Measurements from ENCODE around the gene LRP2BP. TPM values are rescaled to one million over a fixed set of nuclear protein-coding genes. Genes with fewer than 3 reads are reported as not detected.

The LRP2BP gene
- total RNA-seq, 3 donors from 2014 or later: 0.96 to 2.3 (median 1.6) TPM

DNA sequence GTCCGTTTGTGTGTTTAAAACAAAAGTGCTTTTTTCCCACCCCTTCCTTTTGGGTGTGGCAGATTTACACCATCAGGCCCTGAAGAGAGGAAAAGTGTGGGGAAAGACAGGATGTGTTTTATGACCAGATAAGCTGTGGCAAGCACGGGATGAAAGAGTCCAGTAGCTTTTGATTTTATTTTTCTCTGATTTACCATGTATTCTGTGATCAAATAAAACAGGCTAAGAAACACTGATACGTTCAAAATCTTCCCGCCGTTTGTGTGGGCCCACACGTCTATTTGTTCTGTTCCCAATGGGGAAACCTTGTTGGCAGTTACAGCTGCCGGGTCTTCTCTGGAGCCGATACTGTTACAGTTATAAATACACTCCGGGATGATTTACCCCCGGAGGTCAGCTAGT, 10.8 kb downstream of the LRP2BP start:
- Histone ChIP-seq H3K4me1 (no peaks in the 10 kb centered on the region), H3K9me3 (no peaks in the 10 kb centered on the region), H3K27ac (peak overlapping the region in 1 of 2 donors; percentile 23), H3K27me3 (no peaks in the 10 kb centered on the region), H3K36me3 (no peaks in the 10 kb centered on the region), H3K4me3 (no peak overlapping the region)
- DNase-seq (ENCODE audit: low spot score in 2 of 2): no peak
- no peak for TF ChIP-seq POLR2A (IDR thresholded peaks at IDR 0.05)
- TF ChIP-seq, protein P1, sequence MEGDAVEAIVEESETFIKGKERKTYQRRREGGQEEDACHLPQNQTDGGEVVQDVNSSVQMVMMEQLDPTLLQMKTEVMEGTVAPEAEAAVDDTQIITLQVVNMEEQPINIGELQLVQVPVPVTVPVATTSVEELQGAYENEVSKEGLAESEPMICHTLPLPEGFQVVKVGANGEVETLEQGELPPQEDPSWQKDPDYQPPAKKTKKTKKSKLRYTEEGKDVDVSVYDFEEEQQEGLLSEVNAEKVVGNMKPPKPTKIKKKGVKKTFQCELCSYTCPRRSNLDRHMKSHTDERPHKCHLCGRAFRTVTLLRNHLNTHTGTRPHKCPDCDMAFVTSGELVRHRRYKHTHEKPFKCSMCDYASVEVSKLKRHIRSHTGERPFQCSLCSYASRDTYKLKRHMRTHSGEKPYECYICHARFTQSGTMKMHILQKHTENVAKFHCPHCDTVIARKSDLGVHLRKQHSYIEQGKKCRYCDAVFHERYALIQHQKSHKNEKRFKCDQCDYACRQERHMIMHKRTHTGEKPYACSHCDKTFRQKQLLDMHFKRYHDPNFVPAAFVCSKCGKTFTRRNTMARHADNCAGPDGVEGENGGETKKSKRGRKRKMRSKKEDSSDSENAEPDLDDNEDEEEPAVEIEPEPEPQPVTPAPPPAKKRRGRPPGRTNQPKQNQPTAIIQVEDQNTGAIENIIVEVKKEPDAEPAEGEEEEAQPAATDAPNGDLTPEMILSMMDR (IDR thresholded peaks at IDR 0.05): no peak
- no peak for TF ChIP-seq POLR2AphosphoS5 (IDR thresholded peaks at IDR 0.05)
- intact Hi-C loops (cut with DNase I; ENCODE audit: low total_unique reads): no loop called here

DNA sequence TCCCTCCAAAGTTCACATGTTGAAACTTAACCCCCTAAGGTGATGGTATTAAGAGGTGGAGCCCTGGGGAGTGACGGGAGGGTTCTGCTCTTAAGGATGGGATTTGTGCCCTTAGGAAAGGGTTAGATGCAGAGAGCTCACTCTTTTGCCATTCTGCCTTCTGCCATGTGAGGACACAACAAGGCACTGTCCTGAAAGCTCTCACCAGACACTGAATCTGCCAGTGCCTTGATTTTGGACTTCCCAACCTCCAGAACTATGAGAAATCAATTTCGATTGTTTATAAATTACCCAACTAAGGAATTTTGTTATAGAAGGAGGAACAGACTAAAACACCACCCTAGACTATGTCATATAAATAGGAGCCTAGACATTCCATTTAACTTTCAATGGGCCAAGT, 11.7 kb downstream of the LRP2BP start:
- Histone ChIP-seq H3K4me3 (peak overlapping the region in 1 of 3 donors; percentile 31), H3K27me3 (no peaks in the 10 kb centered on the region), H3K27ac (peak overlapping the region; percentile 71 to 81), H3K36me3 (no peaks in the 10 kb centered on the region), H3K9me3 (no peaks in the 10 kb centered on the region), H3K4me1 (no peaks in the 10 kb centered on the region)
- TF ChIP-seq POLR2AphosphoS5 (IDR thresholded peaks at IDR 0.05): no peak
- TF ChIP-seq, protein P1 (IDR thresholded peaks at IDR 0.05): no peak
- TF ChIP-seq POLR2A (IDR thresholded peaks at IDR 0.05): no peak
- intact Hi-C loops (cut with DNase I; ENCODE audit: low total_unique reads): no loop called here
- DNase-seq (ENCODE audit: low spot score in 2 of 2): no peak

GRCh38 chr4:185383451-185383850, 12.3 kb downstream of the LRP2BP start:
- no peaks in the 10 kb centered on the region for H3K27me3 ChIP-seq
- TF ChIP-seq, protein P1 (IDR thresholded peaks at IDR 0.05): no peak
- TF ChIP-seq POLR2AphosphoS5 (IDR thresholded peaks at IDR 0.05): peak in 2 of 3 donors; percentile 47 to 62
- DNase-seq (ENCODE audit: low spot score in 2 of 2): peak; percentile 64 to 71
- no peaks in the 10 kb centered on the region for H3K9me3 ChIP-seq
- H3K36me3 ChIP-seq: no peaks in the 10 kb centered on the region
- H3K27ac ChIP-seq: peak overlapping the region; percentile 71 to 81
- H3K4me3 ChIP-seq: peak overlapping the region in 1 of 3 donors; percentile 31
- intact Hi-C loops (cut with DNase I; ENCODE audit: low total_unique reads): no loop called here
- H3K4me1 ChIP-seq: no peaks in the 10 kb centered on the region

- intact Hi-C loops (cut with DNase I; ENCODE audit: low total_unique reads): no loop called here
- Histone ChIP-seq H3K4me1 (no peaks in the 10 kb centered on the region), H3K27ac (no peak overlapping the region), H3K9me3 (no peaks in the 10 kb centered on the region), H3K36me3 (no peaks in the 10 kb centered on the region), H3K27me3 (no peaks in the 10 kb centered on the region), H3K4me3 (no peak overlapping the region)
- TF ChIP-seq POLR2A (IDR thresholded peaks at IDR 0.05) (no peak), POLR2AphosphoS5 (IDR thresholded peaks at IDR 0.05) (no peak)
- TF ChIP-seq, protein P1 (IDR thresholded peaks at IDR 0.05): no peak
- no peak for DNase-seq (ENCODE audit: low spot score in 2 of 2)
Measured at GRCh38 chr4:185382754-185383153, 13.0 kb downstream of the LRP2BP start.

- no peak for TF ChIP-seq POLR2A (IDR thresholded peaks at IDR 0.05)
- TF ChIP-seq POLR2AphosphoS5 (IDR thresholded peaks at IDR 0.05): no peak
- TF ChIP-seq, protein P1 (IDR thresholded peaks at IDR 0.05): no peak
- Histone ChIP-seq H3K27me3 (no peaks in the 10 kb centered on the region), H3K27ac (peak overlapping the region in 1 of 2 donors; percentile 75), H3K36me3 (no peaks in the 10 kb centered on the region), H3K4me3 (no peak overlapping the region), H3K9me3 (no peaks in the 10 kb centered on the region), H3K4me1 (no peaks in the 10 kb centered on the region)
- intact Hi-C loops (cut with DNase I; ENCODE audit: low total_unique reads): no loop called here
- DNase-seq (ENCODE audit: low spot score in 2 of 2): no peak
Measured at GRCh38 chr4:185381288-185382196, 14.2 kb downstream of the LRP2BP start.

Measured in breast epithelium (tissue), 4 donors.